ENCODE results near the gene ZNHIT2. TPM values are rescaled to one million over a fixed set of nuclear protein-coding genes. Genes with fewer than 3 reads are reported as not detected.

ZNHIT2 gene
- polyA plus RNA-seq, 2 donors, result 12.4 to 13.3 TPM

- no peaks in the 10 kb centered on the region for H3K27me3 ChIP-seq (ENCODE audit: control insufficient read depth in 1 of 2, insufficient read depth in 2 of 2, low read length in 2 of 2)
- H3K4me3 ChIP-seq (ENCODE audit: low read depth in 1 of 2, low read length in 2 of 2), result no peak overlapping the region
- no peaks in the 10 kb centered on the region for H3K9me3 ChIP-seq (ENCODE audit: control insufficient read depth in 2 of 2, insufficient read depth in 1 of 2, low read depth in 1 of 2, low read length in 1 of 2)
- 87 to 94% methylated on average over 13 of the region's 13 CpGs for WGBS, 2 donors
- peaks cover 38 to 61% of the 10 kb centered on the region in 2 donors for H3K36me3 ChIP-seq (ENCODE audit: control insufficient read depth in 2 of 2, insufficient read depth in 2 of 2, low read length in 1 of 2)
- H3K27ac ChIP-seq (ENCODE audit: low read depth in 2 of 2, low read length in 1 of 2), result no peak overlapping the region
- H3K4me1 ChIP-seq (ENCODE audit: control insufficient read depth in 2 of 2, insufficient read depth in 2 of 2, low read length in 1 of 2), result peaks cover 0 to 13% of the 10 kb centered on the region in 2 donors
Measured at GRCh38 chr11:65129649-65130441, 12.3 kb upstream of the ZNHIT2 start.

GRCh38 chr11:65128182-65129145 is 11.0 kb upstream of the ZNHIT2 start:
- H3K27ac ChIP-seq (ENCODE audit: low read depth in 2 of 2, low read length in 1 of 2), result no peak overlapping the region
- no peak overlapping the region for H3K4me3 ChIP-seq (ENCODE audit: low read depth in 1 of 2, low read length in 2 of 2)
- H3K4me1 ChIP-seq (ENCODE audit: control insufficient read depth in 2 of 2, insufficient read depth in 2 of 2, low read length in 1 of 2), result peaks cover 0 to 13% of the 10 kb centered on the region in 2 donors
- no peaks in the 10 kb centered on the region for H3K27me3 ChIP-seq (ENCODE audit: control insufficient read depth in 1 of 2, insufficient read depth in 2 of 2, low read length in 2 of 2)
- 84% methylated on average over 15 of the region's 15 CpGs for WGBS, 2 donors
- peaks cover 38 to 64% of the 10 kb centered on the region in 2 donors for H3K36me3 ChIP-seq (ENCODE audit: control insufficient read depth in 2 of 2, insufficient read depth in 2 of 2, low read length in 1 of 2)
- no peaks in the 10 kb centered on the region for H3K9me3 ChIP-seq (ENCODE audit: control insufficient read depth in 2 of 2, insufficient read depth in 1 of 2, low read depth in 1 of 2, low read length in 1 of 2)

DNA sequence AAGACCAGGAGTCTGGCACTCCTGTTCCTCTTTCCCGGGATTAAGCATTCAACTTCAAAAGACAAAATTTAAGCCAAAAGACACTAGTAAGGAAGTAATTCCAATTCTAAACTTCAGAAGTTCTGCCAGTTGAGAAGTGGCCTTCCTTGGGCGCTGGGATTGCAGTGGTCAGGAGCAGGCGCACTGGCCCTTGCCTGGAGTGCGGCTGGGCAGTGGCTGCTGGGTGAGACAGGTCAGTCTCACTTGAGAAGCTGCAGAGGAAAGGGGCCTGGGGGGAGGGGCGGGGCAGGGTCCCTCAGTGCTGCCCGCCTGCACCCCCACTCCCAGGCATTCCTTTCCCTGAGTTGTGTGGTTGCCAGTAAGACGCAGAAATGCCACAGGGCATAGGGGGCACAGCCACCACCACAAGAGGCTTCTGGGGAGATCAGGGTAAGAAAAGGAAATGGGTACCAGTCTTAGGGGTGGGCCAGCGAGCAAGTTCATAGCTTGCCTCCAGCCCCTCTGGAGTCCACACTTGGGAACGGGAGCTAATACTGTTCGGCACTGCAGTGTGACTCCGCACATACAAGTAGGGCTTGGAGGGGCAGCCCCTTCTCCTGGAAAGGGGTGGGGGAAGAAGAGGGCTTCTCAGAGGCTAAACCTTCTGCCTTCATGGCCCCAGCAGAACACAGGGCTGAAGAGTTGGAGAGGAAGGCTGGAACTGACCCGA is 10.1 kb upstream of the ZNHIT2 start:
- WGBS, 2 donors, result 73 to 79% methylated on average over 12 of the region's 12 CpGs

DNA sequence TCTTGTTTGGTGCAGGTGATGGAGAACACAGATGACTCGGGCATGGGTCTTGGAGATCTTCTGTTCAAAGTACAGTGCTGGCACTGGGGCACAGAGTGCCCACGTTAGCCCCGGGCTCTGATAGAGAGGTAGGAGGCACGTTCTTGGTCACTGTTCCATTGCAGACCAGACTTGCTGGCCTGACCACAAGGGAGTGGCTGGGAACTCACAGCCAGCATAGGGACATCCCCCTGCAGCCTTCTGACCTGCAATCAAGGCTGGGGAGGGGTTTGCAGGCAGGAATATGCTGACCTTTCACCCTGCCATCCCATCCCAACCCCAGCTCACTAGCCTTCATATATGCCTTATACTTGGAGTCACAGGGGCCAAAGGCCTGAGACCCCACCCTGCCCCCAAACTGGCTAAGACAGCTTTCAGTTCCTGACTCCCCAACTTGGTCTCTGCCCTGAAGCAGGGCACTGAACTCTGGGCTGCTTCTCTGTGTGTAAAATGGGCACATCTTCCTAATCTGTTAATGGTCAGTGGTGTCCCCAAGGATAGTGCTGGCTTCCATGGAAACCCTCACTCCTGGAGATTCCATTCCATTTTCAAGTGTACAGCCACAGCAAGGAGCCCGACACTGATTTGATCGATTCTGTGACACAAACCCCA is 9.2 kb upstream of the ZNHIT2 start:
- Histone ChIP-seq H3K27ac (ENCODE audit: low read depth in 2 of 2, low read length in 1 of 2) (no peak overlapping the region), H3K4me1 (ENCODE audit: control insufficient read depth in 2 of 2, insufficient read depth in 2 of 2, low read length in 1 of 2) (peaks cover 0 to 4% of the 10 kb centered on the region in 2 donors), H3K27me3 (ENCODE audit: control insufficient read depth in 1 of 2, insufficient read depth in 2 of 2, low read length in 2 of 2) (no peaks in the 10 kb centered on the region), H3K4me3 (ENCODE audit: low read depth in 1 of 2, low read length in 2 of 2) (no peak overlapping the region), H3K9me3 (ENCODE audit: control insufficient read depth in 2 of 2, insufficient read depth in 1 of 2, low read depth in 1 of 2, low read length in 1 of 2) (no peaks in the 10 kb centered on the region), H3K36me3 (ENCODE audit: control insufficient read depth in 2 of 2, insufficient read depth in 2 of 2, low read length in 1 of 2) (peaks cover 38 to 52% of the 10 kb centered on the region in 2 donors)
- WGBS, 2 donors, result 69 to 70% methylated on average over 6 of the region's 6 CpGs

More for the DNA sequence above, 10.1 kb upstream of the ZNHIT2 start:
- Histone ChIP-seq H3K36me3 (ENCODE audit: control insufficient read depth in 2 of 2, insufficient read depth in 2 of 2, low read length in 1 of 2) (peaks cover 38 to 61% of the 10 kb centered on the region in 2 donors), H3K4me3 (ENCODE audit: low read depth in 1 of 2, low read length in 2 of 2) (no peak overlapping the region), H3K27me3 (ENCODE audit: control insufficient read depth in 1 of 2, insufficient read depth in 2 of 2, low read length in 2 of 2) (no peaks in the 10 kb centered on the region), H3K27ac (ENCODE audit: low read depth in 2 of 2, low read length in 1 of 2) (no peak overlapping the region), H3K9me3 (ENCODE audit: control insufficient read depth in 2 of 2, insufficient read depth in 1 of 2, low read depth in 1 of 2, low read length in 1 of 2) (no peaks in the 10 kb centered on the region), H3K4me1 (ENCODE audit: control insufficient read depth in 2 of 2, insufficient read depth in 2 of 2, low read length in 1 of 2) (peaks cover 0 to 6% of the 10 kb centered on the region in 2 donors)

DNA sequence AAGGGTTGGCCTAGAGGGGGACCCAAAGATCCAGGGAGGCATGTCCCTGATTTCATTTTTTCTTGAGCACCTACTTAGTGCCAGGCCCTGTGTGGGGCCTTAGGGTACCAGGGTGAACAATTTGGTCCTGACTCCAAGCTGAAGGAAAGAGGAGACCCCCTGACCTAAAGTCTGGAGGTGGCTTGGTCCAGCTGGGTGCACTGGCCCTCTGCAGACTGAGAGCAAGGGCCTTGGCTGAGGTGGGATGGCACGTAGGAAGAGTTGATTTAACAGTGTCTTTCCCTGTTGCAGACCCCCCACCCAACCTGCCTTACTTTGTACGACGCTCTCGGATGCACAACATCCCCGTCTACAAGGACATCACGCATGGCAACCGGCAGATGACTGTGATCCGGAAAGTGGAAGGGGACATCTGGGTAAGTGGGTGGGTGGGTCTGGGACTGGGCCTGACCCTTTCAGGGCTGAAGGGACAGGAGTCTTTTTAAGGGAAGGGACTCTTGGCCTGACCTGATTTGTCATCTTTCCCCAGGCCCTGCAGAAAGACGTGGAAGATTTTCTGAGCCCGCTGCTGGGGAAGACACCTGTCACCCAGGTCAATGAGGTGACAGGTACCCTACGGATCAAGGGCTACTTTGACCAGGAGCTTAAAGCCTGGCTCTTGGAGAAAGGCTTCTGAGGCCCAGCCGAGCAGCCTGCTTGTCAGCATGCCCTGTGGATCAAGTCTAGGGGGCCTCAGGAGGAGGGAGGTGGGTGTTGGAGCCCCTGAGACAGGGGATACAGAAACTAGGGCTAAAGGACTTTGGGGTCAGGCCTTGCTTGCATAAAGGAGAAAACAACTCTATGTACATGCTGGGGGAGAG is 7.9 kb upstream of the ZNHIT2 start:
- H3K4me1 ChIP-seq (ENCODE audit: control insufficient read depth in 2 of 2, insufficient read depth in 2 of 2, low read length in 1 of 2), result peaks cover 0 to 4% of the 10 kb centered on the region in 2 donors
- H3K27ac ChIP-seq (ENCODE audit: low read depth in 2 of 2, low read length in 1 of 2), result no peak overlapping the region
- H3K4me3 ChIP-seq (ENCODE audit: low read depth in 1 of 2, low read length in 2 of 2), result no peak overlapping the region
- 87 to 88% methylated on average over 12 of the region's 12 CpGs for WGBS, 2 donors
- no peaks in the 10 kb centered on the region for H3K9me3 ChIP-seq (ENCODE audit: control insufficient read depth in 2 of 2, insufficient read depth in 1 of 2, low read depth in 1 of 2, low read length in 1 of 2)
- H3K36me3 ChIP-seq (ENCODE audit: control insufficient read depth in 2 of 2, insufficient read depth in 2 of 2, low read length in 1 of 2), result peaks cover 34 to 42% of the 10 kb centered on the region in 2 donors
- H3K27me3 ChIP-seq (ENCODE audit: control insufficient read depth in 1 of 2, insufficient read depth in 2 of 2, low read length in 2 of 2), result no peaks in the 10 kb centered on the region

- peaks cover 28 to 42% of the 10 kb centered on the region in 2 donors for H3K36me3 ChIP-seq (ENCODE audit: control insufficient read depth in 2 of 2, insufficient read depth in 2 of 2, low read length in 1 of 2)
- no peak overlapping the region for H3K4me3 ChIP-seq (ENCODE audit: low read depth in 1 of 2, low read length in 2 of 2)
- H3K9me3 ChIP-seq (ENCODE audit: control insufficient read depth in 2 of 2, insufficient read depth in 1 of 2, low read depth in 1 of 2, low read length in 1 of 2), result no peaks in the 10 kb centered on the region
- WGBS, 2 donors, result 87 to 92% methylated on average over 5 of the region's 5 CpGs
- H3K27ac ChIP-seq (ENCODE audit: low read depth in 2 of 2, low read length in 1 of 2), result no peak overlapping the region
- no peaks in the 10 kb centered on the region for H3K27me3 ChIP-seq (ENCODE audit: control insufficient read depth in 1 of 2, insufficient read depth in 2 of 2, low read length in 2 of 2)
- H3K4me1 ChIP-seq (ENCODE audit: control insufficient read depth in 2 of 2, insufficient read depth in 2 of 2, low read length in 1 of 2), result peaks cover 0 to 4% of the 10 kb centered on the region in 2 donors
Measured at GRCh38 chr11:65124480-65125196, 7.1 kb upstream of the ZNHIT2 start.

GRCh38 chr11:65121865-65122696 is 4.6 kb upstream of the ZNHIT2 start, which contains the start of the genes FAU and MRPL49:
TSS of gene FAU (minus strand) at chr11:65122134. CDS start at chr11:65121813, 321 bp downstream.
TSS of gene MRPL49 (plus strand) at chr11:65122321. CDS start at chr11:65122347, 26 bp downstream.
- Histone ChIP-seq H3K9me3 (ENCODE audit: control insufficient read depth in 2 of 2, insufficient read depth in 1 of 2, low read depth in 1 of 2, low read length in 1 of 2) (no peaks in the 10 kb centered on the region), H3K36me3 (ENCODE audit: control insufficient read depth in 2 of 2, insufficient read depth in 2 of 2, low read length in 1 of 2) (peaks cover 11 to 29% of the 10 kb centered on the region in 2 donors), H3K27me3 (ENCODE audit: control insufficient read depth in 1 of 2, insufficient read depth in 2 of 2, low read length in 2 of 2) (no peaks in the 10 kb centered on the region), H3K4me1 (ENCODE audit: control insufficient read depth in 2 of 2, insufficient read depth in 2 of 2, low read length in 1 of 2) (peaks cover 0 to 4% of the 10 kb centered on the region in 2 donors), H3K4me3 (ENCODE audit: low read depth in 1 of 2, low read length in 2 of 2) (peak within 1 kb of the TSS; percentile 76 to 92), H3K27ac (ENCODE audit: low read depth in 2 of 2, low read length in 1 of 2) (peak within 1 kb of the TSS; percentile 97 to 98)
- WGBS, 2 donors, result 0% methylated on average over 58 to 64 of the region's 64 CpGs

All from esophagus (tissue), 2 donors.